Thoracic aorta (tissue), 2 donors: Measurements from ENCODE around the gene TNRC6B. TPM values are rescaled to one million over a fixed set of nuclear protein-coding genes. Genes with fewer than 3 reads are reported as not detected.

Experiments used
- ATAC-seq: fragments of 150-250 bp; one replicate; pipeline ENCODE4 v1.8.0; 2017; ENCODE audit warnings: low read depth; ENCODE audit not compliant: insufficient number of reproducible peaks, low FRiP score
- DNase-seq: peaks from one replicate; pipeline ENCODE4 v3.0.0-alpha.2; 2020; ENCODE audit warnings: low spot score
- H3K27ac ChIP-seq, 2 donors: fragments of 200-600 bp; sonication (generic); 1 replicate in 1 of 2; 2 replicates in 1 of 2; pipeline ENCODE4 v1.5.1; 2016; ENCODE audit warnings: mild to moderate bottlenecking in 2 of 2, moderate library complexity in 2 of 2
- H3K27me3 ChIP-seq: fragments of 200-600 bp; sonication (generic); replicated peaks from 2 replicates; pipeline ENCODE4 v1.6.0; 2016; ENCODE audit warnings: mild to moderate bottlenecking; ENCODE audit not compliant: insufficient read depth
- H3K36me3 ChIP-seq: fragments of 200-600 bp; sonication (generic); one replicate; pipeline ENCODE4 v1.5.1; 2016
- H3K4me1 ChIP-seq, 2 donors: fragments of 200-600 bp; sonication (generic); 1 replicate in 1 of 2; 2 replicates in 1 of 2; pipeline versions ENCODE4 v1.5.1 to v1.6.0; 2016; ENCODE audit warnings: low read depth in 2 of 2, mild to moderate bottlenecking in 1 of 2; ENCODE audit not compliant: control insufficient read depth in 1 of 2
- H3K4me3 ChIP-seq: fragments of 200-600 bp; sonication (generic); 2 replicates; pipeline ENCODE4 v1.5.1; 2016; ENCODE audit warnings: mild to moderate bottlenecking
- H3K9me3 ChIP-seq: fragments of 200-600 bp; sonication (generic); 2 replicates; pipeline ENCODE4 v1.5.1; 2016
- total RNA-seq, 2 donors: library from RNA; depleted of rRNA; stranded (reverse); fragments of >200 nt; gene quantifications; one replicate each; pipeline versions ENCODE4 v1.1.0 to v1.2.3, GENCODE V29; 2016
- TF ChIP-seq, protein P1 (sequence below): fragments of 200-600 bp; sonication (generic); IDR thresholded peaks from one replicate; pipeline ENCODE4 v1.5.1; 2019; ENCODE audit warnings: antibody characterized with exemption

The TNRC6B gene
- total RNA-seq, 2 donors from 2014 or later, result 58.5 to 98.0 TPM

DNA sequence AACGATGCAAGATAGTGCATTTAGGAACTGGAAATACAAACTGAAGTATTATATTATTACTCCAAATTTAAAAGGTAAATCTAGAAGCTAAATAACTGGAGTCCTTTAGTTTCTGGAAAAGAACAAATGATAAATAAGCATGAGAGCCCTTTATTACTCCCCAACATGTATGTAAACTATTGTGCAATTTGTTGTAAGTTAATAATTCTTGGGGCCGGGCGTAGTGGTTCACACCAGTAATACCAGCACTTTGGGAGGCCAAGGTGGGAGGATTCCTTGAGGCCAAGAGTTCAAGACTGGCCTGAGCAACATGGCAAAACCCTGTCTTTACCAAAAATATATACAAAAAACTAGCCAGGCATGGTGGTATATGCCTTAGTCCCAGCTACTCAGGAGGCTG is 203.7 kb downstream of the TNRC6B start:
- Histone ChIP-seq H3K9me3 (no peaks in the 10 kb centered on the region), H3K4me1 (peaks cover 3 to 6% of the 10 kb centered on the region in 2 donors), H3K27ac (no peak overlapping the region), H3K4me3 (no peak overlapping the region), H3K27me3 (no peaks in the 10 kb centered on the region), H3K36me3 (no peaks in the 10 kb centered on the region)
- TF ChIP-seq, protein P1, sequence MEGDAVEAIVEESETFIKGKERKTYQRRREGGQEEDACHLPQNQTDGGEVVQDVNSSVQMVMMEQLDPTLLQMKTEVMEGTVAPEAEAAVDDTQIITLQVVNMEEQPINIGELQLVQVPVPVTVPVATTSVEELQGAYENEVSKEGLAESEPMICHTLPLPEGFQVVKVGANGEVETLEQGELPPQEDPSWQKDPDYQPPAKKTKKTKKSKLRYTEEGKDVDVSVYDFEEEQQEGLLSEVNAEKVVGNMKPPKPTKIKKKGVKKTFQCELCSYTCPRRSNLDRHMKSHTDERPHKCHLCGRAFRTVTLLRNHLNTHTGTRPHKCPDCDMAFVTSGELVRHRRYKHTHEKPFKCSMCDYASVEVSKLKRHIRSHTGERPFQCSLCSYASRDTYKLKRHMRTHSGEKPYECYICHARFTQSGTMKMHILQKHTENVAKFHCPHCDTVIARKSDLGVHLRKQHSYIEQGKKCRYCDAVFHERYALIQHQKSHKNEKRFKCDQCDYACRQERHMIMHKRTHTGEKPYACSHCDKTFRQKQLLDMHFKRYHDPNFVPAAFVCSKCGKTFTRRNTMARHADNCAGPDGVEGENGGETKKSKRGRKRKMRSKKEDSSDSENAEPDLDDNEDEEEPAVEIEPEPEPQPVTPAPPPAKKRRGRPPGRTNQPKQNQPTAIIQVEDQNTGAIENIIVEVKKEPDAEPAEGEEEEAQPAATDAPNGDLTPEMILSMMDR, result no peak
- DNase-seq (no peak), ATAC-seq (no peak)

DNA sequence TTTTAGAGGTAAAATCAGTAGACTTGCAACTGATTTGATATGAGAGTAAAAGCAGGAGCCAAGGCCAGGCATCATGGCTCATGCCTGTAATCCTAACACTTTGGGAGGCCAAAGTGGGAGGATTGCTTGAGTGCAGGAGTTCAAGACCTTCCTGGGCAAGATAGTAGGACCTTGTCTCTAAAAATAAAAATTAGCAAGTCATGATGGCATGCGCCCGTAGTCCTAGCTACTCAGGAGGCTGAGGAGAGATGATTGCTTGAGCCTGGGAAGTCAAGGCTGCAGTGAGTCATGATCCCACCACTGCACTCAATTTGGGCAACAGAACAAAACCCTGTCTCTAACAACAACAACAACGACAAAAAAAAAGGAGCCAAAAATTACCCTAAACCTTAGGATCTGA is 206.2 kb downstream of the TNRC6B start:
- no peak for DNase-seq
- H3K4me3 ChIP-seq, result no peak overlapping the region
- peak; percentile 54 for ATAC-seq

GRCh38 chr22:40385036-40385782 is 207.5 kb downstream of the TNRC6B start:
- H3K4me3 ChIP-seq, result peak overlapping the region; percentile 4
- TF ChIP-seq, protein P1, result no peak
- no peaks in the 10 kb centered on the region for H3K9me3 ChIP-seq
- no peak for ATAC-seq
- H3K27me3 ChIP-seq, result no peaks in the 10 kb centered on the region
- H3K36me3 ChIP-seq, result no peaks in the 10 kb centered on the region
- peaks cover 3 to 6% of the 10 kb centered on the region in 2 donors for H3K4me1 ChIP-seq
- no peak overlapping the region for H3K27ac ChIP-seq
- no peak for DNase-seq

More for the DNA sequence above, 206.2 kb downstream of the TNRC6B start:
- TF ChIP-seq, protein P1, result no peak
- Histone ChIP-seq H3K27me3 (no peaks in the 10 kb centered on the region), H3K9me3 (no peaks in the 10 kb centered on the region), H3K4me1 (peaks cover 3 to 6% of the 10 kb centered on the region in 2 donors), H3K27ac (no peak overlapping the region), H3K36me3 (no peaks in the 10 kb centered on the region)

Other genes with a start within 250 kb of the TNRC6B start
- gene TMA7B, start 217.5 kb upstream of the TNRC6B start, total RNA-seq, result 1 to 10 TPM in 1 of 2 donors, not detected in 1; 4.6 TPM
- gene FAM83F, start 183.0 kb upstream of the TNRC6B start, total RNA-seq, result under 1 TPM; under 0.01 to 0.28 TPM
- 10 to 100 TPM; 56.6 to 68.8 TPM for gene ADSL, start 168.6 kb downstream of the TNRC6B start, total RNA-seq
- gene SGSM3, start 192.7 kb downstream of the TNRC6B start, total RNA-seq, result 10 to 100 TPM; 56.9 to 63.2 TPM